Ramos (cell line): Measurements from ENCODE around the gene IFNL3.

Experiments used
- in situ Hi-C: fragments of 300-500 bp; cut with MboI; formaldehyde crosslinking; loops from one replicate; pipeline ENCODE4 v1.14.3; 2022; ENCODE audit warnings: low sequenced_read_pairs; ENCODE audit not compliant: unreplicated experiment

The IFNL3 gene

DNA sequence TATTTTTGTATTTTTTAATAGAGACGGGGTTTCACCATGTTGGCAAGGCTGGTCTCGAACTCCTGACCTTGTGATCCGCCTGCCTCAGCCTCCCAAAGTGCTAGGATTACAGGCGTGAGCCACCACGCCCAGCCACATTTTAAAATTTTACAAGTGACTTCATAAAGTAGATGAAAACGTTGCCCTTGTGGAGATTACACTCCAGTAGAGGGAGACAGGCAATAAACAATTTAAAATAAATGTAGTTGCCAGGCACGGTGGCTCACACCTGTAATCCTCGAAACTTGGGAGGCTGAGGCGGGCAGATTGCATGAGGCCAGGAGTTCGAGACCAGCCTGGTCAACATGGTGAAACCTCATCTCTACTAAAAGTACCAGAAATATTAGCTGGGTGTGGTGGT, 25.7 kb downstream of the IFNL3 start:
- in situ Hi-C loops, result loop anchor here (10.0 to 25.0 kb wide), 2 partner anchors 106 to 318 kb away; partner anchors contain the start of genes EID2, EID2B and LRFN1

DNA sequence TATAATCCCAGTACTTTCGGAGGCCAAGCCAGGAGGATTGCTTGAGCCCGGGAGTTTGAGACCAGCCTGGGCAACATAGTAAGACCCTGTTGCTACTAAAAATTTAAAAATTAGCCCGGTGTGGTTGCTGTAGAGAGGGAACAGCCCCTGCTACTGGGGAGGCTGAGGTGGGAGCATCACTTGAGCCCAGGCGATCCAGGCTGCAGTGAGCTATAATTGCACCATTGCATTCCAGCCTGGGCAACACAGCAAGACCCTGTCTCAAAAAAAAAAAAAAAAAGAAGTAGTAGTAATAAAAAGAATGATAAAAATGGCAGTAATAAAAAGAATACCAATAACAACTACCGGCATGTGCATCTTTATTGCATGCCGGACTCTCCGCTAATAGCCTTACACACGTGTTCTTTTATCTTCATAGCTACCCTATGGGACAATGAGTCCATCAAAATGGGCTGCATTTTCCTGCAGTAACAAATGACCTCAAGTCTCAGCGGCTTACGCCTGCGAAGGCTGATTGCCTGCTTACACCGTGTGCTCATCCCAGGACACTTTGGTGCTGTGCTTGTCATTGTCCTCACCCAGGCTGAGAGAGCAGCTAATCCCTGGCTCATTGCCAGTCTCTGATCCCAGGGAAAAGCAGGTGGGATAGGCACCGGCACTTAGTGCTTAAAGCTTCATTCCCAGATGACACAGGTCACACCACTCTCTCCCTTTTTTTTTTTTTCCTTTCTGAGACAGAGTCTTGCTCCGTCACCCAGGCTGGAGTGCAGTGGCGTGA, 26.4 kb downstream of the IFNL3 start:
- in situ Hi-C loops, result loop anchor here (10.0 to 25.0 kb wide), 2 partner anchors 106 to 319 kb away; partner anchors contain the start of genes EID2, EID2B and LRFN1

DNA sequence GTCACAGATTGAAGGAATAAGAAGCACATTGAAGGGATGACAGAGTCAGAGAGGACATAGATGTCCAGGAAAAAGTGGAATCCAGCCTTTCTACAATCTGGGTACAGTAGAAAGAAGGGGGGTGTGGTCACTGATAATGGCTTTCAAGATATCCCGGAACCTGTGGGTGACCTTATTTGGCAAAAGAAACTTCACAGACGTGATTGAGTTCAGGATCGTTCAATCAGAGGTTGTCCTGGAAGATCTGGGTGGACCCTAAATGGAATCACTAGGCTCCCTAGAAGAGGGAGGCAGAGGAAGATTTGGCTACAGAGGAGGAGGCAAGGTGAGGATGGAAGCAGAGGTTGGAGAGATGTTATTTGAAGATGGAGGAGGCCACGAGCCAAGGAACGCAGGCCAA, 27.7 kb downstream of the IFNL3 start:
- in situ Hi-C loops, result loop anchor here (10.0 to 25.0 kb wide), 2 partner anchors 108 to 320 kb away; partner anchors contain the start of genes EID2, EID2B and LRFN1

DNA sequence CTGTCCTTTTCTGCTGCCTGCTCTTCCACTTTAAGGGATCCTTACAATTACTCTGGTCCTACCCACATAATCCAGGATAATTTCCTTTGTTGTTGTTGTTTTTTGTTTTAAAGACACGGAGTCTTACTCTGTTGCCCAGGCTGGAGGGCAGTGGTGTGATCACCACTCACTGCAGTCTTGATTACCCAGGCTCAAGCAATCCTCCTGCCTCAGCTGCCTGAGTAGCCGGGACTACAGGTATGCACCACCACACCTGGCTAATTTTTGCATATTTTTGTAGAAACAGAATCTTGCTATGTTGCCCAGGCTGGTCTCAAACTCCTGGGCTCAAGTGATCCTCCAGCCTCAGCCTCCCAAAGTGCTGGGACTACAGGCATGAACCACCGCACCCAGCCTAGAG, 29.5 kb downstream of the IFNL3 start:
- in situ Hi-C loops, result loop anchor here (10.0 to 25.0 kb wide), 2 partner anchors 109 to 322 kb away; partner anchors contain the start of genes EID2, EID2B and LRFN1

DNA sequence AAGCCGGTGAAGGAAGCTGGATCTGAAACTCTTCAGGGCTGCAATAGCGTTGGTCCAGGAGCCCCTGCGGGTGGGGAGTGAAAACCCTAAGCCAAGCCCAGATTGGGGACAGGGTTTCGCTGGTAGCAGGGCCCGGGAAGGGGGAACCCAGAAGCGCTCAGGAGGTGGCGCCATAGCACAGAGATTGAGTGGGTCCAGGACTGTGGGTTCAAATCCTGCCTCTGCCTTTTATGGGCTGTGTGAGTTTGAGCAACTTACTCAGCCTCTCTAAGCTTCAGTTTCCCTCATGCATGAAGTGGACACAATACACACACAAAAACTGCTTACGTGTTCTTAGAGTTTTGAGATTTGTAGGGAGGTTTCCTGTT, 32.4 kb downstream of the IFNL3 start:
- in situ Hi-C loops, result loop anchor here (10.0 to 25.0 kb wide), 2 partner anchors 112 to 325 kb away; partner anchors contain the start of genes EID2, EID2B and LRFN1

DNA sequence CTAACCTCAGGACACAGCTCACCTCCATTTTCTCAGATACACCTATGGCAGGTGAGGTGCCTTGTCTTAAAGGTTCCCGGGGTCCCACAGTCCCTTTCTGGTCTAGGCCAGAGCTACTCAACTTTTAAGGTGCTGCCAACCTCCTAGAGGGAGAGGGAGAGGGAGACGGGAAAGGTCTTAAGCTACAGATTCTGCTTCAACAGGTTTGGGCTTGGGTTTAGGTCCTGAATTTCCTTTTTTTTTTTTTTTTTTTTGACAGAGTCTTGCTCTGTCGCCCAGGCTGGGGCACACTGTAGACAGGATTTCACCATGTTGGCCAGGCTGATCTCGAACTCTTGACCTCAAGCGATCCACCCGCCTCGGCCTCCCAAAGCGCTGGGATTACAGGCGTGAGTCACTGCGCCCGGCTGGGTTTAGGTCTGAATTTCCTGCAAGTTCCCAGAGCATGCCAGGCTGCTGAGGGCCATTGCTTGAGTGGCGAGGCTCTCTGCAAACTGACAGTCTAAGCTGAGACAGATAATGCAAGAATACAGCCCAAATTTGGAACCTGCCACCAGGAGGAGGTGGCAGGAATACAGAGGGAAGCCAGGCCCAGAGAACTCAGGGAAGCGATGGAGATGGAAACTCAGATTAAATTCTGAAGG, 33.0 kb downstream of the IFNL3 start:
- in situ Hi-C loops, result loop anchor here (10.0 to 25.0 kb wide), 2 partner anchors 113 to 325 kb away; partner anchors contain the start of genes EID2, EID2B and LRFN1

DNA sequence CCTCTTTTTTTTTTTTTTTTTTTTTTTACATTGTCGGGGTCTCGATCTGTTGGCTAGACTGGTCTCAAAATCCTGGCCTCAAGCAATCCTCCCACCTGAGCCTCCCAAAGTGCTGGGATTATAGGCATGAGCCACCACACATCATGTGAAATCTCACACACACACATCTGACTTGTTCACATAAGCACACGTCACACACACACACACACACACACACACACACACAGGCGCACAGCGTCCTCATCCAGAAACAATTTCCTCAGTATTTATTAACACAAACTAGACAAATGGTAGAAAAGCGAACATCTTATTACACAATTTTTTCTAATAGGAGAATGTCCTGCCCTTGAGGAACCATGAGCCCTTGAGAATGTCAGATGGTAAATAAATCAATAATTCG, 35.6 kb downstream of the IFNL3 start:
- in situ Hi-C loops, result loop anchor here (25.0 kb wide), 1 partner anchor 328 kb away; the partner anchor contains the start of genes EID2 and EID2B

DNA sequence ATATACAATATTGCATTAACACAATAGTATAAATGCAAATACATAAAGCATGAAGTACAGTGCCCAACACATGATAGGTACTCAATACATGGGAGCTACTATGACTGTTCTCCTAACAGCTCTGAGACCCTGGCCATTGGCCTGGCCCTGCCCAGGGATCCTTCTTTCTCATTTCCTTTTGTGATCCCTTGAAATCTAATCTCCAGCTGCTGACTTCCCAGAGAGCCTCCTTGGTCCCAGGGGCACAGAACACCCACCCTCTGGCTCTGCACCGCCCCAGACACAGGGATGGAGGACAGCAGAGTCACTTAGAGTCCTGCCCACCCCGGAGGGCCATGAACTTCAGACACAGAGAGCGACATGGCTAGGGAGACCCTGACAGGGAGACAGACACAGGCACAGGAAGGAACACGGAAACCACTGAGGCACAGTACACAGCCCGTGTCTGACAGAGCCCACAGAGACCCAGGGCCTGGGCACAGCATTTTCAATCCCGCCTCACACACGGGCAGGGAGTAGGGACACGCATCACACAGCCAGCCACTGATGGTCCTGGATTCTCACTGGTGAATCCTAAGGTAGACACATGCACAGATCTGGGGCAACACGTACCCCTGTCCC, 36.5 kb downstream of the IFNL3 start:
- in situ Hi-C loops, result loop anchor here (25.0 kb wide), 1 partner anchor 329 kb away; the partner anchor contains the start of genes EID2 and EID2B

DNA sequence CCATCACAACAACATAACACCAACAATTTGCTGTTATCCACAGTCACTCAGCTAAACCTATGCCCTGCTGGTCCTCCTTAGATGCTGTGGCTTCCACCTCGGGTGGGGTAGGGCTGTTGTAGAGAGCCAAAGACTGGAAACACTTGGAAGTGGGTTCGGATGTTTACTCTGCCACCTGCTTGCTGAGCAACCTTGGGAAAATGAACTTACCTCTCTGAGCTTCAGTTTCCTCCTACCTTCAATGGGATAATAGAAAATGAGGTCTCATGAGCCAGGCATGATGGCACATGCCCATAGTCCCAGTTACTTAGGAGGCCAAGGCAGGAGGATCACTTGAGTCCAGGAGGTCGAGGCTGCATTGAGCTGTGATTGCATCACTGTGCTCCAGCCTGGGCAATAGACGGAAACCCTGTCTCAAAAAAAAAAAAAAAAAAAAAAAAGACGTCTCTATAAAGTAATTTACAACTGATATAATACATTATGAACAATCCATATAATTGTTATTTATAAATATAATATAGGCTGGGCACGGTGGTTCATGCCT, 37.4 kb downstream of the IFNL3 start:
- in situ Hi-C loops, result loop anchor here (25.0 kb wide), 1 partner anchor 330 kb away; the partner anchor contains the start of genes EID2 and EID2B

DNA sequence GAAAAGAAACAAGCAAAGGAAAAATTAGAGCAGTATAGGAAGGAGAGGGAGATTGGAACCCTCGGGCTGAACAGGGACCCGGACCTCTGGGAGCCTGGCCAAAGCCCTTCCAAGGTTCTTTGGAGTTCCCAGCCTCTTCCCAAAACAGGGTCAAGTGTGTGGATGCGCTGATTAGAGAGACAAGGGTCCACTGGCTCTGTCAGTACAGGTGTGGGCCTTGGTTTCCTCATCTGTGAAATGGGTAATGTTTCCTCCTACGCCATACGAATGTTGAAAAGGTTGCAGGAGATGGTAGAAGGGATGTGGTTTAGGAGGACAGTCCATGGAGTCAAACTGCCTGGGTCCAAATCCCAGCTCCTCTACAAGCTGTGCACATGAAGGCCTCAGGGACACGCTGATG, 38.7 kb downstream of the IFNL3 start:
- in situ Hi-C loops, result loop anchor here (25.0 kb wide), 1 partner anchor 331 kb away; the partner anchor contains the start of genes EID2 and EID2B

DNA sequence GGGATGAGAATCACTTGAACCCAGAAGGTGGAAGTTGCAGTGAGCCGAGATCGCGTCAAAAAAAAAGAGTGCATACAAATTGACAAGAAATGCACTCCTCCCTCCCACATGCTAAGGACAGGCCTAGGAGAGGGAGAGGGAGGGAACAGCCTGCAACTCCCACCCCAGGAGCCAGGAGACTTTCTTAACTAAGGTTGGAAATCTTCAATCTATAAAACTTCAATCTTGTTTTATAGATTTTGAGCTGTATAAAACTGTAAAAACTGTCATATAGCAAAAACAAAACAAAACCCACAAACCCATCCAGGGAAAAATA, 39.4 kb downstream of the IFNL3 start:
- in situ Hi-C loops, result loop anchor here (25.0 kb wide), 1 partner anchor 332 kb away; the partner anchor contains the start of genes EID2 and EID2B

DNA sequence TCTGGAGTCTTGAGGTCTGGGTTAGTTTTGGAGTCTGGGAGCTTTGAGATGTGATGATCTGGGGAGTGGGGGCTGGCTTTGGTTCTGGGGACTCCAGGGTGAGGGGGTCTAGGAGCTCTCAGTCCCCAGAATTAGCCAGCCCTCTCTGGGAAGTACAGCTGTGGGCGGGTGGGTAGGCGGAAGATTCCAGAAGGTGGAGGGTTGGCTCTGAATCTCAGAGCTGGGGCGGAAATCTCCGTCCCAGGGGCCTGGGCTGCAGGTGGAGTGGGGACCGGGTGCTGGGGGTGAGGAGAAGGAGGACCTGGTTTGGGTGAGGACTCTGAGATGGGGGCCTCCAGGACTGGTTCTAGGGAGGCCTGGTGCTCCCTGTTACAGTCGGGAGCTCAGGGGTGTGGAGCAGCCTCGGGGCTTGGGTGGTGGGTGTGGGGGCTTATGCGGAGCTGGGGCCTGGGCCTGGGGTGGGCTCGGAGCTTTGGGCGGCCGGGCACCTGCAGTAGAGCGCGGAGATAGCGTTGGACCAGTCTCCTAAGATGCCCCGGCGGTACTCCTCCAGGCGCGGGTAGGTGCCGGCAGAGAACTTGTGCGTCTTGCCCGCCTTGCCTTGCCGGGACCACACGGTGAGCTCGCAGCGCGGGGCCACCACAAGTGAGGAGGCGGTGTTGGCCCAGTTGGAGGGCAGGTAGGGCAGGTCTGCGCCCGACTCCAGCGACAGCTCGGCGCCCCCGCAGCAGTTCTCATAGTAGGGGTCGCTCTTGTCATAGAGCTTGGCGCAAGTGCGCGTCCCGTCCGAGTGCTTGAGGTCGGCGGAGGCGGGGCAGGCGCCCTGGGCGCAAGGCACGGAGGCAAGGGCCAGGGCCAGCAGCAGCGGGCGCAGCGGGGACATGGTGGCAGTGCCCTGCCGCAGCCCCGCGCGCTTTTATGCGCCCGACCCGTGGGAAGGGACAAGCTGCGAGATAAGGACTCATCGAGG, 41.1 kb downstream of the IFNL3 start, which contains the start of gene SYCN:
SYCN (minus strand) TSS at position 892 of the 970 bp plus-strand sequence; CDS start at position 883, 9 bp downstream.
- in situ Hi-C loops, result loop anchor here (25.0 kb wide), 1 partner anchor 334 kb away; the partner anchor contains the start of genes EID2 and EID2B

DNA sequence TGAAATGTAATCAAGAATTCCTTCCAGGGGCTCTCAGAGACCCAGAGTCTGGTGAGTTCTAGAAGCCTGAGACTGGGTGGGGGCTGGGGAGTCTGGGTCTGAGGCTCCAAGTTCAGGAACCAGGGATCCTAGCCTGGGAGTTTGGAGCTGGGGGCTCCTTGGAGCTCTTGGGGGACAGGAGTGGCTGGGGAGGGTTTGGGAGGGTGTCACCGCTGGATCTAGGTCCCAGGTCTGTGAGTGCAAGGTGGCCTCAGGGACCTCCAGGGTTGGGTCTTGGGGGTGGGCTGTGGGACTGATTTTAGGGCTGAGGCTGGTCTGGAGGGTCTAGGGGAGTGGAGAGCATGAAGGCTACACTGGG, 41.8 kb downstream of the IFNL3 start:
- in situ Hi-C loops, result loop anchor here (25.0 kb wide), 1 partner anchor 334 kb away; the partner anchor contains the start of genes EID2 and EID2B

DNA sequence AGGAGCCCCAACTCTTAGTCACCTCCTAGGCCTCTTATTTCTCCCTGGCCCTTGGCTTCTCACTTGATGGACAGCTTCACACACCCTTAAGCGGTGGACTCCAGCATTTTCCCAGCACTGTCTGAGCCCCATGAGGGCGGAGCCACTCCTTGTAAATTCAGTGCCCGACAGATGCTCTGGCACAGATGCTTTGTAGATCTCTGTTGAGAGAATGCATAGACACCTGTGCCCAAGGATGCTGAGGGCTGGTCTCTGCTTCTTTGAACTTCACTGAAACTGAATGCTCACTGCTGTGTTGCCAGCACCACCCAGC, 44.0 kb downstream of the IFNL3 start:
- in situ Hi-C loops, result loop anchor here (25.0 kb wide), 1 partner anchor 337 kb away; the partner anchor contains the start of genes EID2 and EID2B

DNA sequence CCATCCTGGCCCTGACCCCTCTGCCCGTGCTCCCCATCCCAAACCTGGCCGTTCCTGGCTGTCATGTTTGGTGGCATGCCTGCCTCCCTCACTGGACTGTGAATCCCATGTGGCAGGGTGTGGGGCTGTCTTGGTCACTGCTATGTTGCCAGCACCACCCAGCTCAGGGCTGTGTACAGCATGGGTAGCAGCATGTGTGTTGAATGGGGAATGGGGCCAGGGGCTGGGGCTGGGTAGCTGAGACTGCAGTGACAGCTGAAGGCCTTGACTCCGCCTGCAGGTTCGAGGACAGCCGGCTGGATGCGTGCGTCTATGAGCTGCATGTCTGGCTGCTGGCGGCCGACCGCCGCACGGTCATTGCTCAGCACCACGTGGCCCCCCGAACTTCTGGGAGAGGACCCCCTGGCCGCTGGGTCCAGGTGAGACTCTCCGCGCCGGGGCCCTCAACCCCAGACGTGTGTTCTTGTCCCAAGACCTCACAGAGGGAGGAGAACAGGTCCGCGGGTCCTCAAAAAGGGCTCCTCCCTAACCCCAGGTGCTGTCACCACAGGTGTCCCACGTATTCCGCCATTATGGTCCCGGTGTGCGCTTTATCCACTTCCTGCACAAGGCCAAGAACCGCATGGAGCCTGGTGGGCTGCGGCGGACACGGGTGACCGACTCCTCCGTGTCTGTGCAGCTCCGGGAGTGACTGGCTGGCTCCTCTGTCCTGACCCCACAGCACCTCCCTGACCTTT, 44.6 kb downstream of the IFNL3 start:
- in situ Hi-C loops, result loop anchor here (25.0 kb wide), 1 partner anchor 337 kb away; the partner anchor contains the start of genes EID2 and EID2B

DNA sequence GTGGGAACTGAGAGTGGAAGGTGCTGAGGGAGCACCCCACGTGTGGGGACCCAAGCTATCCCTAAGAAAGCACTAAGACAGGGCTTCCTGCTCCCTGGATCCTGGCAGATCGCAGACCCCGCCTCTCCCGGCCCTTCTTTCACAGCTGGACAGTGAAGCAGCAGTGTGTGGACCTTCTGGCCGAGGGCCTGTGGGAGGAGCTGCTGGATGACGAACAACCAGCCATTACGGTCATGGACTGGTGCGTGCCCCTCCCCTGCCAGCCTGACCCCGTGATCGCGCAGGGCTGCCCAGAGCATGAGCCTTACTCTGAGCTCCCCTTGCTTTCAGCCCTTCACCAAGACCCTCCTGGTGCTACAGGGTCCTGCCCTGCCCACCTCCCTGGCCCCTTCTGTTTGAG, 45.8 kb downstream of the IFNL3 start:
- in situ Hi-C loops, result no loop called here

DNA sequence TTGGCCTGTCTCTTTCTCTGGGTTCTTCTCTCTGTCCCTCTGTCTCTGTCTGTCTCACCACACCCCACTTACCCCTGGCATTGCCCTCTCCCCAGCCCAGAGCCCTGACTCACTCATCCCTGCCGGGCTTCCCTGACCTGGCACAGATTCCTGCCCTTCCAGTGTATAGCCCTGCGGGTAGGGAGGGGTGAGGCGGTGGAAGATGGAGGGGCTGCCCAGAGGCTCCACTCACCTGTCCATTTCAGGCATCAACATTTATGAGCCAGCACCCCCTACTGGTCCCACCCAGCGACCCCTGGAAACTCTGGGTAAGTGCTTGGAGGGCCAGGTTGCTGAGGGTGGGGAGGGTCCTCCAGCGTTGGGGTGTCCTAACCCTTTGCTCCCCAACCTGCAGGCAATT, 47.0 kb downstream of the IFNL3 start:
- in situ Hi-C loops, result no loop called here

DNA sequence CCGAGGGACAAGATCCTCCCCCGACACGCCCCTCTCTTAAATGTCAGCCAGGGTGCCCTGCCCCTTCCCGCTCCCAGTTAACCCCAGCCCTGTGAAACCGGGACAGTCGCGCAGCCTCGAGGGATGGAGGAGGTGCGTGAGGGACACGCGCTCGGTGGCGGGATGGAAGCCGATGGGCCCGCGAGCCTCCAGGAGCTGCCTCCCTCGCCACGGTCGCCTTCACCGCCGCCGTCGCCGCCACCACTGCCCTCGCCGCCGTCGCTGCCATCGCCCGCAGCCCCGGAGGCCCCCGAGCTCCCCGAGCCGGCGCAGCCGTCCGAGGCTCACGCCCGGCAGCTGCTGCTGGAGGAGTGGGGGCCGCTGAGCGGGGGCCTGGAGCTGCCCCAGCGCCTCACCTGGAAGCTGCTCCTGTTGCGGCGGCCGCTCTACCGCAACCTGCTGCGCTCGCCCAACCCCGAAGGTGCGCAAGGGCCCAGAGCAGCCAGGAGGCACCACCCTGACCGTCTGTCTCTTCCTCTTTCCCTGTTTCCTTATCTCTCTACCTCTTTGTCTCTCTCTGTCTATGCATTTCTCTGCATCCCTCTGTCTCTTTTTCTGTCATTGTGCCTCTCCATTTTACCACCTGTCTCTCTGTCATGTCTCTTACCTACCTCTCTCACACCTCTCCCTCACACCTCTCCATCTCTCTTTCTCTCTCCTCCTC, 47.8 kb downstream of the IFNL3 start, which contains the start of gene NCCRP1:
NCCRP1 (plus strand) TSS at position 105 of the 703 bp plus-strand sequence; CDS start at position 124, 19 bp downstream.
- in situ Hi-C loops, result no loop called here
